HG03575 (cell line): Measurements from ENCODE around the gene PTCHD4.
"Not testable (repeated sequence)": the region's sequence is repeated elsewhere in the genome, so short reads cannot be mapped to it uniquely, and the experiment has no call there.

Source experiments
- ATAC-seq: cut with Tn5 transposase; IDR thresholded peaks from one replicate; pipeline ENCODE4 v1.9.1; 2021; ENCODE audit not compliant: unreplicated experiment, insufficient number of reproducible peaks, low FRiP score; ENCODE audit errors: extremely low read depth

The PTCHD4 gene

GRCh38 chr6:48111143-48111506 lies at the start of gene PTCHD4:
TSS of gene PTCHD4 (minus strand) at chr6:48111197. CDS start at chr6:48068957, 42,240 bp downstream.
- ATAC-seq = no peak

GRCh38 chr6:48151142-48151541 lies 40.1 kb upstream of the PTCHD4 start:
- no peak for ATAC-seq

GRCh38 chr6:48150701-48151100 lies 39.7 kb upstream of the PTCHD4 start:
- no peak for ATAC-seq

GRCh38 chr6:48147051-48147450 lies 36.1 kb upstream of the PTCHD4 start:
- ATAC-seq = no peak

GRCh38 chr6:48144021-48144420 lies 33.0 kb upstream of the PTCHD4 start:
- no peak for ATAC-seq

GRCh38 chr6:48141975-48142374 lies 31.0 kb upstream of the PTCHD4 start:
- no peak for ATAC-seq

GRCh38 chr6:48139818-48140614 lies 29.0 kb upstream of the PTCHD4 start:
- ATAC-seq = no peak

GRCh38 chr6:48136856-48137255 lies 25.9 kb upstream of the PTCHD4 start:
- ATAC-seq = no peak

- no peak for ATAC-seq
Observed at GRCh38 chr6:48135323-48136084, 24.5 kb upstream of the PTCHD4 start.

- ATAC-seq = no peak
Observed at GRCh38 chr6:48134246-48134645, 23.2 kb upstream of the PTCHD4 start.

- ATAC-seq = no peak
Observed at GRCh38 chr6:48123601-48124000, 12.6 kb upstream of the PTCHD4 start.

GRCh38 chr6:48121983-48122749 lies 11.2 kb upstream of the PTCHD4 start:
- not testable (repeated sequence) for ATAC-seq

- no peak for ATAC-seq
Observed at GRCh38 chr6:48116699-48117645, 6.0 kb upstream of the PTCHD4 start.

GRCh38 chr6:48113130-48113529 lies 2.1 kb upstream of the PTCHD4 start:
- no peak for ATAC-seq

GRCh38 chr6:48111575-48111974 lies 578 bp upstream of the PTCHD4 start:
- no peak for ATAC-seq

- ATAC-seq = no peak
Observed at GRCh38 chr6:48110436-48111142, 408 bp downstream of the PTCHD4 start.

- ATAC-seq = no peak
Observed at GRCh38 chr6:48109944-48110343, 1.1 kb downstream of the PTCHD4 start.
